Body of pancreas (tissue), 4 donors: ENCODE results near the gene RDH5.

ENCODE experiments used
- POLR2A ChIP-seq, 3 donors: fragments of 450-650 bp; IDR thresholded peaks; one replicate each; pipeline ENCODE4 v1.6.1; 2016; ENCODE audit warnings: antibody characterized with exemption in 3 of 3, mild to moderate bottlenecking in 2 of 3
- TF ChIP-seq, protein P1 (sequence below), 7 experiments: fragments of 450-650 bp in 4 of 7; fragments of 200-600 bp in 3 of 7; sonication (generic) in 3 of 7; IDR thresholded peaks; one replicate each; pipeline ENCODE4 v1.5.1; 2016 to 2019; ENCODE audit warnings: antibody characterized with exemption in 7 of 7

DNA sequence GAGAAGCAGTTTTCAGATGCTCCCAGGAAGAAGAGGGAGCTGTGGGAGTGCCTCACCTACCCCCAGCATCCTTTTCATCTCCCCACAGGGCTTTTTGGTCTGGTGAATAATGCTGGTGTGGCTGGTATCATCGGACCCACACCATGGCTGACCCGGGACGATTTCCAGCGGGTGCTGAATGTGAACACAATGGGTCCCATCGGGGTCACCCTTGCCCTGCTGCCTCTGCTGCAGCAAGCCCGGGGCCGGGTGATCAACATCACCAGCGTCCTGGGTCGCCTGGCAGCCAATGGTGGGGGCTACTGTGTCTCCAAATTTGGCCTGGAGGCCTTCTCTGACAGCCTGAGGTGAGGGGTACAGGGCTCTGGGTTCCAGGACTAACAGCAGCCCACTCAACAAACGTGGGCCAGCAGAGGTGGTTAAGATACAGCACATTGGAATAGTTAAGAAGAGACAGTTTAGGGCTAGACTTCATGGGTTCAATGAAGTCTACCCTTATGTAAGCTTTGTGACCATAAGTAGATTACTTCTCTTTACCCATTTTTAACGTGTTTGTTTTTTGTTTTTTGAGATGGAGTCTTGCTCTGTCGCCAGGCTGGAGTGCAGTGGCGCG lies 1.5 kb downstream of the RDH5 start:
- no peak for TF ChIP-seq POLR2A (IDR thresholded peaks at IDR 0.05)
- TF ChIP-seq, protein P1, sequence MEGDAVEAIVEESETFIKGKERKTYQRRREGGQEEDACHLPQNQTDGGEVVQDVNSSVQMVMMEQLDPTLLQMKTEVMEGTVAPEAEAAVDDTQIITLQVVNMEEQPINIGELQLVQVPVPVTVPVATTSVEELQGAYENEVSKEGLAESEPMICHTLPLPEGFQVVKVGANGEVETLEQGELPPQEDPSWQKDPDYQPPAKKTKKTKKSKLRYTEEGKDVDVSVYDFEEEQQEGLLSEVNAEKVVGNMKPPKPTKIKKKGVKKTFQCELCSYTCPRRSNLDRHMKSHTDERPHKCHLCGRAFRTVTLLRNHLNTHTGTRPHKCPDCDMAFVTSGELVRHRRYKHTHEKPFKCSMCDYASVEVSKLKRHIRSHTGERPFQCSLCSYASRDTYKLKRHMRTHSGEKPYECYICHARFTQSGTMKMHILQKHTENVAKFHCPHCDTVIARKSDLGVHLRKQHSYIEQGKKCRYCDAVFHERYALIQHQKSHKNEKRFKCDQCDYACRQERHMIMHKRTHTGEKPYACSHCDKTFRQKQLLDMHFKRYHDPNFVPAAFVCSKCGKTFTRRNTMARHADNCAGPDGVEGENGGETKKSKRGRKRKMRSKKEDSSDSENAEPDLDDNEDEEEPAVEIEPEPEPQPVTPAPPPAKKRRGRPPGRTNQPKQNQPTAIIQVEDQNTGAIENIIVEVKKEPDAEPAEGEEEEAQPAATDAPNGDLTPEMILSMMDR (IDR thresholded peaks at IDR 0.05): no peak
